GM19043 (cell line): Measurements from ENCODE around the gene TMEM187.
A peak's percentile ranks its signal among the peaks of the same experiment; 100 is the strongest.

Experiments used
- ATAC-seq: cut with Tn5 transposase; IDR thresholded peaks from one replicate; pipeline ENCODE4 v1.9.1; 2021; ENCODE audit warnings: low read depth; ENCODE audit not compliant: unreplicated experiment

TMEM187 gene

GRCh38 chrX:153934148-153934761 is 38.3 kb upstream of the TMEM187 start:
- no peak for ATAC-seq

DNA sequence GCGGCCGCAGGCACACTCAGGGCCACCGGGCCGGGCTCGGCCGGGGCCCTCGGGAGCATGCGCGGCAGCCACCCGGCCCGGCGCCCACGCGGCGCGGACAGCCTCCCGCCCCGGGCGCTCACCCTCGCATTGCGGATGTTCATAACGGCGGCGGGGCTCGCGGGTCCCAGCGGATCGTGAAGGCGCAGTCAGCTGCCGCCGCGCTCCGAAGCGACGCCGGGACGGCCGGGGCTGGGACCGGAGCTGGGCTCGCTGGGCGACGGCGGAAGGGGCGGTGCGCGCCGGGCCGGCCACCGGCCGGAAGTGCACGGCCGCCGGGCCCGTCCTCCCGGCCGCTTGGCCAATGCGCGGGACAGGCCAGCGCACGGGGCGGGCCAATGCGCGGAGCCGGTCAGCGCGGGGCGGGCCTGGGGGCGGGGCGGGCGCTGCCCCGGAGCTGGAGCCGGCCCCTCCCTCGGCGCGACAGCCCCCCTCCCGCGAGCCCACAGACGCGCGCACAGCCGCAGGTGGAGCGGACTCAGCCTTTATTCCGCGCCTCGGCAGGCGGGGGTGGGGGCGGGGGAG is 37.7 kb upstream of the TMEM187 start, which contains the start of gene NAA10:
Gene NAA10 (minus strand): TSS at position 276 of the 564 bp plus-strand sequence. CDS start 133 bp downstream, at position 143.
- ATAC-seq, result peak; percentile 76

DNA sequence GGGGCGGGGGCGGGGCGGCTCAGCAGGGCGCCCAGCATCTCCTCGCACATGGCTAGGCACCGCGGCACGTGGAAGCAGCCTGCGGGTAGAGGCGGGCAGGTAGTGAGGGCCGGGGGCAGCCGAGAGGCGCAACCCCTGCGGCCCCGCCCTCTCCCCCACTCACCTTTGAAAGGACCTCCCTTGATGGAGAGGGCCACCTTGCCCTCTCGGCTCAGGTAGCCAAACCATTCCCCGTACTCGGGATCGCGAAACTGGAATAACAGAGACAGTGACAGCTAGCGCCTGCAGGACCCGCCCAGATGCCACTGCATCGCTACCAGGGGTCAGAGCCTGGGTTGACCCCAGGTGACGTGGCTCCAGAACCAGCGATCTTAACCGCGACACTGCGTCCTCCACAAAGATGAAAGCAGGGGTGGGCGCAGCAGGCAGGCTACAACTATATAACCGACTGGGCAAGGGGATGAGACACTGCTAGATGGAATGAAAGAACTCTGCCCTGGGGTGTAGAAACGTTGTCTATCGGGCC is 37.2 kb upstream of the TMEM187 start:
- ATAC-seq, result peak; percentile 20

GRCh38 chrX:153937056-153937455 is 35.5 kb upstream of the TMEM187 start:
- no peak for ATAC-seq

DNA sequence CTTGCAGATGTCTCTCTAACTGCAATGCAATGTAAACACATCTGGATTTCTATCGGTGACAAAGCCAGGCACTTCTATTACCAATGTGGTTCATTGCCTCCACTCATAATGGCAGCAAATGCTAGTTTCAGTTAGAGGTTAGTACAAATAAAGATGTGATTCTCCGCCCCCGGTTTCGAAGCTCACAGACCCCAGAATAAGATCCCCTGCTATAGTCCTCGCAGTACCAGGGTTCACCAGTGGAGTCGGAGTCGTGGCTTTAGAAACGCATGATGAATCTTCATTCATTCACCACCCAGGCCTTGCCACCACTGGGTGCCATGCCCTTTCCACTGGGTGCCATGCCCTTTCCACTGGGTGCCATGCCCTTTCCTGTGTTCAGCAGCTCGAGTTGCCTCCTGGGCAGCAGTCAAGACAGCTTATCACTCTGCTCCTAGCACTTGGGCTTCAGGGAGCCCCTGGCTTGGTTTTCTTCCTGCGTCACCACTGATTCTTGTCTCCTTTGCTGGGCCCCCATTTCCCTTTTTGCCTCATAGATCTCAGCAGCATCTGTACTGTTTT is 34.2 kb upstream of the TMEM187 start:
- ATAC-seq, result no peak

DNA sequence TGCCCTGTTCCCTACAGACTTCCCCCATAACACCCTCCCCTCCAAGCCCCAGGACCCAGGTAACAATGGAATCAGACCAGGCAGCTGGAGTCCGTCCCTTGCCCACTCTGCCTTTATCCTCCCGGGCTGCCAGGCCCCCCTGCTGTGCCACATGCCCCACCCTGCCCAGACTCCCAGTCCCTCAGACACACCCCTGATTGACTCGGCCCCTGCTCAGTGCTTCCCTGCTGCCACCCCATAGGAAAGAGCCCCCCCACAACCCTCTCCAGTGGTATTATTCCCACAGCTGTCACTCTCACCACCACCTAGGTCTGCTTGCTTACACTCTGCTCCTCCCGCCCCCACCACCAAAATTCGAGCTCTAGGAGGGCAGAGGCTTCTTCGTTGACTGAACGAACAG is 33.0 kb upstream of the TMEM187 start:
- no peak for ATAC-seq

DNA sequence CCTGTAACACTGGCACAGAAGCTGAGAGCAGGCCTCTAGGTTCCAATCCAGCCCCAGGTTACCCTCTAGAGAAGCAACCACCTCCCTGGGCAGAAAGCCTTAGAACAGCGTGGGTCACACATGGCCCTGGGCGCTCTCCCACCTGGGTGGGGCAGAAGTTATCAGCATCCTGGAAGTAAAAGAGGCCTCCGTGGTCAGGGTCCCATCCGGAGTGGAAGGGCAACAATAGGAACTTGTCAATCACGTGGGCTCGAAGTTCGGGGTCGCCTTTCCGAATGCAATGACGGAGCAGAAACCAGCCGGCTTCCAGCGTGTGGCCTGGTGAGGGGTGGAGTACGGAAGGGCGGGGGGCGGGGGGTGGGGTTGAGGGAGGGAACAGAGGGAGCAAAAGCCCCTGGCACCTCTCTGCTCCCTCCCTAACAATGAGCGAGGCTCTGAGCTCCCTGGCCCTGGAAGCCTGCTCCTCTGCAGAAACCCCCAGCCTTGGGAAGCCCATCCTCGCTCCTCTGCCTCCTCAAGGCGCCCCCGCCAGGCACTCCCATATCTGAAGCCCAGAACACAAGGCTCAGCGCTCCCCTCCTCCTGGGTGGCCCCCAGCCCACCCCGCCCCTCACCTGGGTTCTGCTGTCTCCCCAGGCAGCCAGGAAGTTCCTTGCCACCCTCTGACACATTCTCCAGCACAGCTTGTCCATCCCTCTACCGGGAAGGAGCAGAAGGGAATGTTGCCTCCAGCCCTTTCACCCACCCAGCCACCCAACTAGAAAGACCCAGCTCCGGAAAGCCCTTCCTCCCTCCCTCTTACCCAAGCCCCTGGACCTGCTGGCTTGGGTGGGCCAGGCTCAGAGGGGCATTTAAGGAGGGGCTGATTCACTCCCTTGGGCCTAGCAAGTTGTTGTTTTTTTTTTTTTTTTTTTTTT is 31.0 kb upstream of the TMEM187 start:
- ATAC-seq, result no peak

DNA sequence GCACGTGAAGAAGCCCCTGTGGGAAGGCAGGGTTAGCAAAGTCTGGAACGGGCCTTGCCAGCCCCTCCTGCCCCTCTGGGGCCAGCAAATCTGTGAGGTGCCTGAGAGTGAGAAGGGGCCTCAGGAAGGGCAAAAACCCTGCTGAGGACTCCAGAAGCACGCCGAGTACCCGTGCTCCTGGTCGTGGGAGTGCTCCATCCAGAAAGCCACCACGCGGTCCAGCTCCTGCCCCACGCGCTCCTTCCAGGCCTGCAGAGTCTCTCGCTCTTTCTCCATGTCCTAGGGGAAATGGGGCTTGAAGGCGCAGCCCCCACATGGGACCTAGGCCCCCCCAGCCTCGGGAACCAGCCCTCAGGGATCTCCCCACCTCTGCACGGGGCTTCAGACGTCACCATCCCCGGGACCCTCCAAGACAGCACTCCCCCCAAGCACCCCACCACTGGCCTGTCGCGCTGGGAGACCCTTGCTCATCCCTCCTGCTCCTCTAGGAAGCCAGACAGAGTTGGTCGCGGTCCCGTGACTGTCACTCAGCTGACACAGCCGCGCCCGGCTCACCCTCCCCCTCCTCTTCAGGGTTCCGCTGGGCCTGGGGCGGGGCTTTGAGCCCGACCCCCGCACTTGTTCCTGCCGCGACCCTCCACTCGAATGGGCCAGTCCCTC is 28.3 kb upstream of the TMEM187 start, which contains the start of gene RENBP:
Gene RENBP (minus strand): TSS at position 504 of the 660 bp plus-strand sequence. CDS start 33 bp downstream, at position 471.
- ATAC-seq, result no peak

GRCh38 chrX:153944800-153945150 is 27.8 kb upstream of the TMEM187 start:
- ATAC-seq, result no peak

GRCh38 chrX:153945956-153946943 is 26.3 kb upstream of the TMEM187 start:
- ATAC-seq, result no peak

- ATAC-seq, result peak; percentile 70
Measured at GRCh38 chrX:153947009-153947769, 25.4 kb upstream of the TMEM187 start.

GRCh38 chrX:153948002-153948466 is 24.5 kb upstream of the TMEM187 start:
- ATAC-seq, result no peak

- no peak for ATAC-seq
Measured at GRCh38 chrX:153948847-153949805, 23.4 kb upstream of the TMEM187 start.

GRCh38 chrX:153950127-153950526 is 22.4 kb upstream of the TMEM187 start:
- ATAC-seq, result no peak

DNA sequence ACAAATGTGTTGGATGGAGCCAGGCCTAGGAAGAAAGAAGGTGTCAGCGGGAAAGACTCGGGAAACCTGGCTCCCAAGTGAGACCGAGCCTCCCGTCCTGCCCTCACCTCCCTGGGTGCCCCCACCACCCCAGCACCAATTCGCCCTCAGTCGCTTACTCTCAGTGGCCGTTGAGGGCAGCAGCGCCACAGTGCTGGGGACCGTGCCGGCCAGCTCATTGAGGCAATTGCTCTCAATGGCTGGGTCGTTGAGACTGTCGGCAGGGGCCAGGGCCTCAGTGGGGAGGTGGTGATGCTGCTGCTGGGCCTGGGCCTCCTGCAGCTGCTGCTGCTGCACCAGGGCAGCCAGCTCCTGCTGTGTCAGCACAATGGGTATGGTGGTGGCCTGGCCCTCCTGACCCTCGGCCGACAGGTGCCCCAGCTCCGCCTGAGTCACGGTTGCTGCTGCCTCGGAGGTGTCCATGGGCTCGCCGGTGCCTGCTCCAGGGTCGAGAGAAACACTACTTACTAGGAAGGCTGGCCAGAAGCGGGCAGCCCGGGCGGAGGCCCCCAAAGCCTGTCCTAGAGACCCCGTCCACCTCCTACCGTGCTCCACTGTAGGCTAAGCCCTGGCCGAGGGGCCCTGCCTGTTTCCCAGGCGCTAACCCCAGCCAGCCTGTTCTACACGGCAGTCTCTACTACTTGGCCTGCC is 20.7 kb upstream of the TMEM187 start:
- ATAC-seq, result no peak

DNA sequence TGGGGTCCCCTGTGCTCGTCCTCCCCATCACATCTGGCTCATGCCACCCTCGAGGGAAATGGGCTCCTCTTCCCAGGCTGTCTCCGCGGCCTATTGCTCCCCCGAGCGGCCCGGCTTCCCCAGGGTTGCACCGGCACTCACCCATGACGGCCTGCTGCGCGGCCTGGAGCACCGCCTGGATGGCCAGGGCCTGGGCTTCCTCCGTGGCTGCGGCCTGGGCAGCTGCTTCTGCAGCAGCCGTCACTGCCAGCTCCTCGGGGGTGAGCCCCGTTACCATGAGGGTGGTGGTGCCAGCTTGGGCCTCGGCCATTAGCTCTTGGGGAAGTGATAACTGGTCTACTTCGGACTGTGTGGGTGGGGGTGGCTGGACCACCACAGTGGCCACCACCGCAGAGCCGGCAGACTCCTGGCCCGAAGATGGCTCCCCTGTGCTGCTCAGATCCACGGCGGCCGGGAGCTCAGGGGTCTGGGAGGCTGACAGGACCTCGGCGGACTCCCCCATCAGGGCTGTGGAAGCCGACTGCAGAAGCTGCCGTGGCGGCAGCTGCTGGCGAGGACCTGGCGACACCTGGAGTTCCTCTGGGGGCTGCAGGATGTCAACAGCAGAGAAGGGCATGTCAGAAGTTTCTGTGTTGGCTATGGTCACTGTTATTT is 20.1 kb upstream of the TMEM187 start:
- no peak for ATAC-seq
